HepG2 (cell line): Measurements from ENCODE around the gene ACAP2. TPM values are rescaled to one million over a fixed set of nuclear protein-coding genes. Genes with fewer than 3 reads are reported as not detected.

Source experiments
- AKNA ChIP-seq: sonication (generic); formaldehyde crosslinking; IDR thresholded peaks from 2 replicates; pipeline ENCODE4 v1.4.0; 2020; ENCODE audit warnings: missing genetic modification reagents, borderline replicate concordance
- CBX5 ChIP-seq: sonication (generic); formaldehyde crosslinking; IDR thresholded peaks from 2 replicates; pipeline ENCODE4 v1.4.0; 2020; ENCODE audit warnings: missing genetic modification reagents, borderline replicate concordance
- HMGA1 ChIP-seq: sonication (generic); formaldehyde crosslinking; conservative IDR thresholded peaks from 2 replicates; pipeline ENCODE4 v1.4.0; 2020; ENCODE audit warnings: missing genetic modification reagents
- KLF12 ChIP-seq: sonication (generic); formaldehyde crosslinking; IDR thresholded peaks from 2 replicates; pipeline ENCODE4 v1.4.0; 2020; ENCODE audit warnings: missing genetic modification reagents, borderline replicate concordance
- NR3C1 ChIP-seq: sonication (generic); formaldehyde crosslinking; IDR thresholded peaks from 2 replicates; pipeline ENCODE4 v1.4.0; 2020; ENCODE audit warnings: missing genetic modification reagents
- PAX8 ChIP-seq: sonication (generic); formaldehyde crosslinking; IDR thresholded peaks from 2 replicates; pipeline ENCODE4 v1.8.0; 2022; ENCODE audit warnings: mild to moderate bottlenecking, missing genetic modification reagents, borderline replicate concordance
- RORA ChIP-seq: sonication (generic); formaldehyde crosslinking; IDR thresholded peaks from 2 replicates; pipeline ENCODE4 v1.5.0; 2020; ENCODE audit warnings: mild to moderate bottlenecking, missing genetic modification reagents, moderate library complexity
- SAP130 ChIP-seq: IDR thresholded peaks from 2 replicates; pipeline ENCODE4 v1.6.1; 2016; ENCODE audit warnings: low read depth
- ZMYM3 ChIP-seq: sonication (generic); formaldehyde crosslinking; IDR thresholded peaks from 2 replicates; pipeline ENCODE4 v1.5.1; 2020; ENCODE audit warnings: mild to moderate bottlenecking, missing genetic modification reagents
- ZNF10 ChIP-seq: sonication (generic); formaldehyde crosslinking; IDR thresholded peaks from 2 replicates; pipeline ENCODE4 v1.4.0; 2020; ENCODE audit warnings: mild to moderate bottlenecking, low read depth, missing genetic modification reagents, borderline replicate concordance
- ZNF12 ChIP-seq: sonication (generic); formaldehyde crosslinking; IDR thresholded peaks from 2 replicates; pipeline ENCODE4 v1.5.0; 2020; ENCODE audit warnings: missing genetic modification reagents
- ZNF3 ChIP-seq: IDR thresholded peaks from 2 replicates; pipeline ENCODE4 v1.7.0; 2017; ENCODE audit warnings: inconsistent platforms
- ZNF337 ChIP-seq: sonication (generic); formaldehyde crosslinking; IDR thresholded peaks from 2 replicates; pipeline ENCODE4 v1.5.1; 2020; ENCODE audit warnings: missing genetic modification reagents, low read depth, mild to moderate bottlenecking, borderline replicate concordance
- ZNF33B ChIP-seq: sonication (generic); formaldehyde crosslinking; IDR thresholded peaks from 2 replicates; pipeline ENCODE4 v1.5.1; 2020; ENCODE audit warnings: mild to moderate bottlenecking, missing genetic modification reagents
- ZNF382 ChIP-seq: sonication (generic); formaldehyde crosslinking; IDR thresholded peaks from 2 replicates; pipeline ENCODE4 v1.5.0; 2020; ENCODE audit warnings: missing genetic modification reagents, mild to moderate bottlenecking, borderline replicate concordance
- ZNF441 ChIP-seq: sonication (generic); formaldehyde crosslinking; IDR thresholded peaks from 2 replicates; pipeline ENCODE4 v1.7.0; 2021; ENCODE audit warnings: missing genetic modification reagents, borderline replicate concordance
- ZNF446 ChIP-seq: sonication (generic); formaldehyde crosslinking; IDR thresholded peaks from 2 replicates; pipeline ENCODE4 v1.5.0; 2020; ENCODE audit warnings: mild to moderate bottlenecking, missing genetic modification reagents
- ZNF713 ChIP-seq: sonication (generic); formaldehyde crosslinking; IDR thresholded peaks from 2 replicates; pipeline ENCODE4 v1.4.0; 2020; ENCODE audit warnings: mild to moderate bottlenecking, missing genetic modification reagents
- ZSCAN12 ChIP-seq: sonication (generic); formaldehyde crosslinking; IDR thresholded peaks from 2 replicates; pipeline ENCODE4 v1.9.0; 2021; ENCODE audit warnings: mild to moderate bottlenecking, missing genetic modification reagents
- ZZZ3 ChIP-seq: sonication (generic); formaldehyde crosslinking; IDR thresholded peaks from 2 replicates; pipeline ENCODE4 v1.4.0; 2020; ENCODE audit warnings: missing genetic modification reagents, mild to moderate bottlenecking, borderline replicate concordance
- polyA plus RNA-seq, 8 experiments: library from polyadenylated mRNA; depleted of rRNA in 3 of 8; stranded (reverse) in 7 of 8; unstranded in 1 of 8; fragments of >200 nt; fragmentation: Illumina TruSeq in 4 of 8; extraction: Trizol in 4 of 8; gene quantifications; 2 replicates each; pipeline versions ENCODE4 v1.2.1 to v1.2.3, GENCODE V29; 2011 to 2016; ENCODE audit warnings: low read depth in 4 of 8, missing spikeins in 1 of 8, mixed read lengths in 1 of 8; ENCODE audit not compliant: insufficient read depth in 1 of 8
- total RNA-seq, 5 experiments: library from RNA; depleted of rRNA; stranded (reverse); fragments of >200 nt; fragmentation: Illumina TruSeq; extraction: Trizol; gene quantifications; 2 replicates each; pipeline ENCODE4 v1.2.3, GENCODE V29; 2016; ENCODE audit warnings: low read depth in 1 of 5
- TF ChIP-seq, protein P1 (sequence below): sonication (generic); formaldehyde crosslinking; IDR thresholded peaks from 2 replicates; pipeline ENCODE4 v1.5.1; 2020; ENCODE audit warnings: missing genetic modification reagents, mild to moderate bottlenecking, borderline replicate concordance
- TF ChIP-seq, protein P2 (sequence below): sonication (generic); formaldehyde crosslinking; IDR thresholded peaks from 2 replicates; pipeline ENCODE4 v1.4.0; 2020; ENCODE audit warnings: mild to moderate bottlenecking, missing genetic modification reagents
- TF ChIP-seq, protein P3 (sequence below): IDR thresholded peaks from 2 replicates; pipeline ENCODE4 v1.6.1; 2016; ENCODE audit warnings: low read depth, borderline replicate concordance

The ACAP2 gene
- total and polyA plus RNA-seq, 2 of the 13 experiments (the other 11 are each of a cell fraction or from before 2014, with no cell fraction given) = 7.3 to 23.9 TPM

- peak; percentile 83; the same call in 1 of the 2 replicates for TF ChIP-seq PAX8 (CRISPR knock-in tag)
- TF ChIP-seq, protein P1, sequence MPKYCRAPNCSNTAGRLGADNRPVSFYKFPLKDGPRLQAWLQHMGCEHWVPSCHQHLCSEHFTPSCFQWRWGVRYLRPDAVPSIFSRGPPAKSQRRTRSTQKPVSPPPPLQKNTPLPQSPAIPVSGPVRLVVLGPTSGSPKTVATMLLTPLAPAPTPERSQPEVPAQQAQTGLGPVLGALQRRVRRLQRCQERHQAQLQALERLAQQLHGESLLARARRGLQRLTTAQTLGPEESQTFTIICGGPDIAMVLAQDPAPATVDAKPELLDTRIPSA (CRISPR knock-in tag) = no peak; the same call in 1 of the 2 replicates
- TF ChIP-seq ZNF441 (CRISPR knock-in tag) = peak; percentile 62
- TF ChIP-seq ZNF3 (CRISPR knock-in tag) = no peak
- TF ChIP-seq ZNF337 (CRISPR knock-in tag) = no peak
- TF ChIP-seq ZNF446 (CRISPR knock-in tag) = peak; percentile 91
- 0 out of 2 replicates have a peak, but pooled peaks have one; percentile 25 for TF ChIP-seq CBX5 (CRISPR knock-in tag)
- no peak for TF ChIP-seq HMGA1 (CRISPR knock-in tag)
- TF ChIP-seq NR3C1 (CRISPR knock-in tag) = no peak
- peak; percentile 47; the same call in 1 of the 2 replicates for TF ChIP-seq ZNF12 (CRISPR knock-in tag)
- TF ChIP-seq ZNF713 = no peak
- TF ChIP-seq ZSCAN12 = 0 out of 2 replicates have a peak, but pooled peaks have one; percentile 40
- no peak; the same call in 1 of the 2 replicates for TF ChIP-seq ZNF33B (CRISPR knock-in tag)
- TF ChIP-seq, protein P2, sequence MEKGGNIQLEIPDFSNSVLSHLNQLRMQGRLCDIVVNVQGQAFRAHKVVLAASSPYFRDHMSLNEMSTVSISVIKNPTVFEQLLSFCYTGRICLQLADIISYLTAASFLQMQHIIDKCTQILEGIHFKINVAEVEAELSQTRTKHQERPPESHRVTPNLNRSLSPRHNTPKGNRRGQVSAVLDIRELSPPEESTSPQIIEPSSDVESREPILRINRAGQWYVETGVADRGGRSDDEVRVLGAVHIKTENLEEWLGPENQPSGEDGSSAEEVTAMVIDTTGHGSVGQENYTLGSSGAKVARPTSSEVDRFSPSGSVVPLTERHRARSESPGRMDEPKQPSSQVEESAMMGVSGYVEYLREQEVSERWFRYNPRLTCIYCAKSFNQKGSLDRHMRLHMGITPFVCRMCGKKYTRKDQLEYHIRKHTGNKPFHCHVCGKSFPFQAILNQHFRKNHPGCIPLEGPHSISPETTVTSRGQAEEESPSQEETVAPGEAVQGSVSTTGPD (CRISPR knock-in tag) = peak; percentile 78
- TF ChIP-seq, protein P3, sequence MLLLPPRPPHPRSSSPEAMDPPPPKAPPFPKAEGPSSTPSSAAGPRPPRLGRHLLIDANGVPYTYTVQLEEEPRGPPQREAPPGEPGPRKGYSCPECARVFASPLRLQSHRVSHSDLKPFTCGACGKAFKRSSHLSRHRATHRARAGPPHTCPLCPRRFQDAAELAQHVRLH (CRISPR knock-in tag) = peak; percentile 47; the same call in 1 of the 2 replicates
- TF ChIP-seq ZNF382 (CRISPR knock-in tag) = no peak
- TF ChIP-seq AKNA (CRISPR knock-in tag) = no peak
- TF ChIP-seq ZNF10 (CRISPR knock-in tag) = no peak
- no peak for TF ChIP-seq KLF12 (CRISPR knock-in tag)
- TF ChIP-seq ZZZ3 (CRISPR knock-in tag) = peak; percentile 61
- peak; percentile 34; the same call in 1 of the 2 replicates for TF ChIP-seq ZMYM3 (CRISPR knock-in tag)
- TF ChIP-seq SAP130 (CRISPR knock-in tag) = peak; percentile 68
- no peak for TF ChIP-seq RORA (CRISPR knock-in tag)
Observed at GRCh38 chr3:195259475-195260279, 183.1 kb downstream of the ACAP2 start (continued).
